GM23338 (cell line): ENCODE results near the gene SORL1. TPM values are rescaled to one million over a fixed set of nuclear protein-coding genes. Genes with fewer than 3 reads are reported as not detected.

Source experiments
- EZH2 ChIP-seq: fragments of 200-600 bp; sonication (generic); IDR thresholded peaks from one replicate; pipeline ENCODE4 v1.8.0; 2017; ENCODE audit warnings: antibody characterized with exemption, mild to moderate bottlenecking, low read depth; ENCODE audit not compliant: unreplicated experiment
- NANOG ChIP-seq: IDR thresholded peaks from 2 replicates; pipeline ENCODE4 v1.6.1; 2016; ENCODE audit warnings: antibody characterized with exemption, borderline replicate concordance
- POLR2AphosphoS5 ChIP-seq: IDR thresholded peaks from 2 replicates; pipeline ENCODE4 v1.6.1; 2016; ENCODE audit warnings: antibody characterized with exemption, low read depth
- STAT1 ChIP-seq: IDR thresholded peaks from one replicate; pipeline ENCODE4 v1.6.1; 2016; ENCODE audit warnings: antibody characterized with exemption; ENCODE audit not compliant: unreplicated experiment
- ZNF331 ChIP-seq: fragments of 250-450 bp; sonication (Bioruptor Pico); IDR thresholded peaks from 2 replicates; pipeline ENCODE4 v1.5.0; 2020; ENCODE audit warnings: low read depth, mild to moderate bottlenecking, moderate library complexity
- polyA plus RNA-seq: library from polyadenylated mRNA; unstranded; fragments of >200 nt; fragmentation: Nextera tagmentation; extraction: Ambion mirVana; gene quantifications from 2 replicates; pipeline ENCODE4 v1.2.1, GENCODE V29; 2016
- total RNA-seq: library from RNA; depleted of rRNA; stranded (reverse); fragments of >200 nt; shearing (Covaris generic); gene quantifications from 2 replicates; pipeline ENCODE4 v1.2.3, GENCODE V29; 2014
- TF ChIP-seq, protein P1 (sequence below): fragments of 250-450 bp; sonication (Bioruptor Pico); IDR thresholded peaks from 2 replicates; pipeline ENCODE4 v1.5.0; 2020; ENCODE audit warnings: mild to moderate bottlenecking, moderate library complexity
- TF ChIP-seq, protein P2 (sequence below), 2 experiments: fragments of 200-600 bp in 1 of 2; sonication (generic) in 1 of 2; conservative IDR thresholded peaks; 2 replicates each; pipeline versions ENCODE4 v1.5.1 to v1.6.1; 2016 to 2017; ENCODE audit warnings: antibody characterized with exemption in 2 of 2, low read depth in 2 of 2, mild to moderate bottlenecking in 2 of 2, moderate library complexity in 1 of 2
- TF ChIP-seq, protein P3 (sequence below): IDR thresholded peaks from one replicate; pipeline ENCODE4 v1.6.1; 2018; ENCODE audit warnings: antibody characterized with exemption; ENCODE audit not compliant: unreplicated experiment

SORL1 gene
- total and polyA plus RNA-seq, 2 experiments from 2014 or later = 23.0 to 78.8 TPM

DNA sequence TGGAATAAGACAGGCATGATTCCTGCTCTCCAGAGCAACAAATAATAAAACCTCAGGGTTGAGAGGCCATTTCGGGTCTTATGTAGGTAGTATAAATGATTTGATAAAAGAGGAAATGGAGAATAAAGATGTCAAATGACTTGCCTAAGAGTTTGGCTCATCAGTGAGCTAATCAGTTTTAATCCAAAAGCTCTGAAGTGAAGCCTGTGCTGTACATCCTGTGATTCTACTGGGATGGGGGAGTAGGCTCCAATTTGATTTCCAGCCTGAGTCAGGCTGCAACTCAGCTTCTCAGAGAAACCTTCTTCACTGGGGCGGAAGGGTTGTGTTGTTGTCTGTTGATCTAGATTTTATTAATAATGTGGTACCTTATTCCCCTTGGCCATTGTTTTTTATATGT lies 192.9 kb downstream of the SORL1 start (continued):
- TF ChIP-seq, protein P1, sequence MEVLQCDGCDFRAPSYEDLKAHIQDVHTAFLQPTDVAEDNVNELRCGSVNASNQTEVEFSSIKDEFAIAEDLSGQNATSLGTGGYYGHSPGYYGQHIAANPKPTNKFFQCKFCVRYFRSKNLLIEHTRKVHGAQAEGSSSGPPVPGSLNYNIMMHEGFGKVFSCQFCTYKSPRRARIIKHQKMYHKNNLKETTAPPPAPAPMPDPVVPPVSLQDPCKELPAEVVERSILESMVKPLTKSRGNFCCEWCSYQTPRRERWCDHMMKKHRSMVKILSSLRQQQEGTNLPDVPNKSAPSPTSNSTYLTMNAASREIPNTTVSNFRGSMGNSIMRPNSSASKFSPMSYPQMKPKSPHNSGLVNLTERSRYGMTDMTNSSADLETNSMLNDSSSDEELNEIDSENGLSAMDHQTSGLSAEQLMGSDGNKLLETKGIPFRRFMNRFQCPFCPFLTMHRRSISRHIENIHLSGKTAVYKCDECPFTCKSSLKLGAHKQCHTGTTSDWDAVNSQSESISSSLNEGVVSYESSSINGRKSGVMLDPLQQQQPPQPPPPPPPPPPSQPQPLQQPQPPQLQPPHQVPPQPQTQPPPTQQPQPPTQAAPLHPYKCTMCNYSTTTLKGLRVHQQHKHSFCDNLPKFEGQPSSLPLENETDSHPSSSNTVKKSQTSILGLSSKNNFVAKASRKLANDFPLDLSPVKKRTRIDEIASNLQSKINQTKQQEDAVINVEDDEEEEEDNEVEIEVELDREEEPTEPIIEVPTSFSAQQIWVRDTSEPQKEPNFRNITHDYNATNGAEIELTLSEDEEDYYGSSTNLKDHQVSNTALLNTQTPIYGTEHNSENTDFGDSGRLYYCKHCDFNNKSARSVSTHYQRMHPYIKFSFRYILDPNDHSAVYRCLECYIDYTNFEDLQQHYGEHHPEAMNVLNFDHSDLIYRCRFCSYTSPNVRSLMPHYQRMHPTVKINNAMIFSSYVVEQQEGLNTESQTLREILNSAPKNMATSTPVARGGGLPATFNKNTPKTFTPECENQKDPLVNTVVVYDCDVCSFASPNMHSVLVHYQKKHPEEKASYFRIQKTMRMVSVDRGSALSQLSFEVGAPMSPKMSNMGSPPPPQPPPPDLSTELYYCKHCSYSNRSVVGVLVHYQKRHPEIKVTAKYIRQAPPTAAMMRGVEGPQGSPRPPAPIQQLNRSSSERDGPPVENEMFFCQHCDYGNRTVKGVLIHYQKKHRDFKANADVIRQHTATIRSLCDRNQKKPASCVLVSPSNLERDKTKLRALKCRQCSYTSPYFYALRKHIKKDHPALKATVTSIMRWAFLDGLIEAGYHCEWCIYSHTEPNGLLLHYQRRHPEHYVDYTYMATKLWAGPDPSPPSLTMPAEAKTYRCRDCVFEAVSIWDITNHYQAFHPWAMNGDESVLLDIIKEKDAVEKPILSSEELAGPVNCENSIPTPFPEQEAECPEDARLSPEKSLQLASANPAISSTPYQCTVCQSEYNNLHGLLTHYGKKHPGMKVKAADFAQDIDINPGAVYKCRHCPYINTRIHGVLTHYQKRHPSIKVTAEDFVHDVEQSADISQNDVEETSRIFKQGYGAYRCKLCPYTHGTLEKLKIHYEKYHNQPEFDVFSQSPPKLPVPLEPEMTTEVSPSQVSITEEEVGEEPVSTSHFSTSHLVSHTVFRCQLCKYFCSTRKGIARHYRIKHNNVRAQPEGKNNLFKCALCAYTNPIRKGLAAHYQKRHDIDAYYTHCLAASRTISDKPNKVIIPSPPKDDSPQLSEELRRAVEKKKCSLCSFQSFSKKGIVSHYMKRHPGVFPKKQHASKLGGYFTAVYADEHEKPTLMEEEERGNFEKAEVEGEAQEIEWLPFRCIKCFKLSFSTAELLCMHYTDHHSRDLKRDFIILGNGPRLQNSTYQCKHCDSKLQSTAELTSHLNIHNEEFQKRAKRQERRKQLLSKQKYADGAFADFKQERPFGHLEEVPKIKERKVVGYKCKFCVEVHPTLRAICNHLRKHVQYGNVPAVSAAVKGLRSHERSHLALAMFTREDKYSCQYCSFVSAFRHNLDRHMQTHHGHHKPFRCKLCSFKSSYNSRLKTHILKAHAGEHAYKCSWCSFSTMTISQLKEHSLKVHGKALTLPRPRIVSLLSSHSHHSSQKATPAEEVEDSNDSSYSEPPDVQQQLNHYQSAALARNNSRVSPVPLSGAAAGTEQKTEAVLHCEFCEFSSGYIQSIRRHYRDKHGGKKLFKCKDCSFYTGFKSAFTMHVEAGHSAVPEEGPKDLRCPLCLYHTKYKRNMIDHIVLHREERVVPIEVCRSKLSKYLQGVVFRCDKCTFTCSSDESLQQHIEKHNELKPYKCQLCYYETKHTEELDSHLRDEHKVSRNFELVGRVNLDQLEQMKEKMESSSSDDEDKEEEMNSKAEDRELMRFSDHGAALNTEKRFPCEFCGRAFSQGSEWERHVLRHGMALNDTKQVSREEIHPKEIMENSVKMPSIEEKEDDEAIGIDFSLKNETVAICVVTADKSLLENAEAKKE (CRISPR knock-in tag) = no peak
- TF ChIP-seq STAT1 (no peak), POLR2AphosphoS5 (no peak), ZNF331 (CRISPR knock-in tag) (no peak), EZH2 (no peak), NANOG (no peak)
- TF ChIP-seq, protein P2, sequence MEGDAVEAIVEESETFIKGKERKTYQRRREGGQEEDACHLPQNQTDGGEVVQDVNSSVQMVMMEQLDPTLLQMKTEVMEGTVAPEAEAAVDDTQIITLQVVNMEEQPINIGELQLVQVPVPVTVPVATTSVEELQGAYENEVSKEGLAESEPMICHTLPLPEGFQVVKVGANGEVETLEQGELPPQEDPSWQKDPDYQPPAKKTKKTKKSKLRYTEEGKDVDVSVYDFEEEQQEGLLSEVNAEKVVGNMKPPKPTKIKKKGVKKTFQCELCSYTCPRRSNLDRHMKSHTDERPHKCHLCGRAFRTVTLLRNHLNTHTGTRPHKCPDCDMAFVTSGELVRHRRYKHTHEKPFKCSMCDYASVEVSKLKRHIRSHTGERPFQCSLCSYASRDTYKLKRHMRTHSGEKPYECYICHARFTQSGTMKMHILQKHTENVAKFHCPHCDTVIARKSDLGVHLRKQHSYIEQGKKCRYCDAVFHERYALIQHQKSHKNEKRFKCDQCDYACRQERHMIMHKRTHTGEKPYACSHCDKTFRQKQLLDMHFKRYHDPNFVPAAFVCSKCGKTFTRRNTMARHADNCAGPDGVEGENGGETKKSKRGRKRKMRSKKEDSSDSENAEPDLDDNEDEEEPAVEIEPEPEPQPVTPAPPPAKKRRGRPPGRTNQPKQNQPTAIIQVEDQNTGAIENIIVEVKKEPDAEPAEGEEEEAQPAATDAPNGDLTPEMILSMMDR (conservative IDR thresholded peaks at IDR 0.05; ENCODE audit: low read depth in 2 of 2) = no peak
- TF ChIP-seq, protein P3, sequence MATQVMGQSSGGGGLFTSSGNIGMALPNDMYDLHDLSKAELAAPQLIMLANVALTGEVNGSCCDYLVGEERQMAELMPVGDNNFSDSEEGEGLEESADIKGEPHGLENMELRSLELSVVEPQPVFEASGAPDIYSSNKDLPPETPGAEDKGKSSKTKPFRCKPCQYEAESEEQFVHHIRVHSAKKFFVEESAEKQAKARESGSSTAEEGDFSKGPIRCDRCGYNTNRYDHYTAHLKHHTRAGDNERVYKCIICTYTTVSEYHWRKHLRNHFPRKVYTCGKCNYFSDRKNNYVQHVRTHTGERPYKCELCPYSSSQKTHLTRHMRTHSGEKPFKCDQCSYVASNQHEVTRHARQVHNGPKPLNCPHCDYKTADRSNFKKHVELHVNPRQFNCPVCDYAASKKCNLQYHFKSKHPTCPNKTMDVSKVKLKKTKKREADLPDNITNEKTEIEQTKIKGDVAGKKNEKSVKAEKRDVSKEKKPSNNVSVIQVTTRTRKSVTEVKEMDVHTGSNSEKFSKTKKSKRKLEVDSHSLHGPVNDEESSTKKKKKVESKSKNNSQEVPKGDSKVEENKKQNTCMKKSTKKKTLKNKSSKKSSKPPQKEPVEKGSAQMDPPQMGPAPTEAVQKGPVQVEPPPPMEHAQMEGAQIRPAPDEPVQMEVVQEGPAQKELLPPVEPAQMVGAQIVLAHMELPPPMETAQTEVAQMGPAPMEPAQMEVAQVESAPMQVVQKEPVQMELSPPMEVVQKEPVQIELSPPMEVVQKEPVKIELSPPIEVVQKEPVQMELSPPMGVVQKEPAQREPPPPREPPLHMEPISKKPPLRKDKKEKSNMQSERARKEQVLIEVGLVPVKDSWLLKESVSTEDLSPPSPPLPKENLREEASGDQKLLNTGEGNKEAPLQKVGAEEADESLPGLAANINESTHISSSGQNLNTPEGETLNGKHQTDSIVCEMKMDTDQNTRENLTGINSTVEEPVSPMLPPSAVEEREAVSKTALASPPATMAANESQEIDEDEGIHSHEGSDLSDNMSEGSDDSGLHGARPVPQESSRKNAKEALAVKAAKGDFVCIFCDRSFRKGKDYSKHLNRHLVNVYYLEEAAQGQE = no peak
